HG03139 (cell line): ENCODE measurements around the gene PRKACG.
"Not testable (repeated sequence)": the region's sequence is repeated elsewhere in the genome, so short reads cannot be mapped to it uniquely, and the experiment has no call there.

Source experiments
- ATAC-seq: cut with Tn5 transposase; IDR thresholded peaks from one replicate; pipeline ENCODE4 v1.9.1; 2021; ENCODE audit not compliant: unreplicated experiment

PRKACG gene

GRCh38 chr9:69014013-69014412, at the start of gene PRKACG:
PRKACG (minus strand) TSS chr9:69014113; CDS start chr9:69014092, 21 bp downstream.
- no peak for ATAC-seq

- ATAC-seq, result no peak
Measured at GRCh38 chr9:69062195-69062594, 48.3 kb upstream of the PRKACG start.

GRCh38 chr9:69060766-69061165, 46.9 kb upstream of the PRKACG start:
- no peak for ATAC-seq

DNA sequence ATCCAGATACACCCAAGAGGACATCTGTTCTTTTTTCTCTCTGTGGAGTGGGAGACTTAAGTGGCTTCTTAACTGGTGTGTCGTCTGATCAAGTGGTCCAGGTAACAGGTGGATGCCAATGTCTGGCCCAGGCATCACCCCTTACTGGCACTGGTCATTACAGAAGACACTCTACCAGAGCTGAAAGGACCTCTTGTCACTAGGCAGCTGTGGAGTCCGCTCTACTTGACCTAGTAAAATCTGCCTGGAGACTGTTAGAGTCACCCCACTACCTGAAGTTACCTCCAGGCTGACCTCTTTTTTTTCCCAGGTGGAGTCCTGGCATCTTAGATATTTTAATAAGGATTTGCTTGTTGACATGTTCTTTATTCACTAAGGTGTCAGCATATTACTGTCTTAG, 44.2 kb upstream of the PRKACG start:
- no peak for ATAC-seq

- no peak for ATAC-seq
Measured at GRCh38 chr9:69056191-69056815, 42.4 kb upstream of the PRKACG start.

GRCh38 chr9:69054989-69055388, 41.1 kb upstream of the PRKACG start:
- no peak for ATAC-seq

GRCh38 chr9:69050936-69051335, 37.0 kb upstream of the PRKACG start:
- ATAC-seq, result not testable (repeated sequence)

GRCh38 chr9:69049094-69049493, 35.2 kb upstream of the PRKACG start:
- ATAC-seq, result no peak

GRCh38 chr9:69047371-69047770, 33.5 kb upstream of the PRKACG start:
- ATAC-seq, result no peak

DNA sequence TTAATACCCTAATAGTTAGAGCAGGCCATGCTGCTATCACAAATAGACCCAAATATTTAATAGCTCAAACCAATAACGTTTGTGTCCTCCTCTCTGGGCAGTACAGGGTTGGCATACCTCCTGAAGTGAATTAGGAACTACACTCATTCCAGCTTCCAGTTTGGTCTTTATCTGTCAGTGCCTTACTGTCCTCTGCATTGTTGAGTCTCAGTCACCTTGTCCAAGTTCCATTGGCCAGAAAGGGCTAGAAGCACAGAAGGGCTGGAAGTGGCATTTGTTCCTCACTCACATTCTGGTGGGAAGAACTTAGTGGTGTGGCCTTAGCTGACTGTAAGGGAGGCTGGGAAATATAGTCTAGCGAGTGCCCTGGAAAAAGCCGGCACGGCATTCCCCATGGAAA, 32.8 kb upstream of the PRKACG start:
- ATAC-seq, result no peak

GRCh38 chr9:69045821-69046220, 31.9 kb upstream of the PRKACG start:
- no peak for ATAC-seq

GRCh38 chr9:69044240-69045219, 30.6 kb upstream of the PRKACG start:
- ATAC-seq, result no peak

GRCh38 chr9:69040646-69041045, 26.7 kb upstream of the PRKACG start:
- no peak for ATAC-seq

GRCh38 chr9:69036799-69037198, 22.9 kb upstream of the PRKACG start:
- ATAC-seq, result no peak

- peak; percentile 22 for ATAC-seq
Measured at GRCh38 chr9:69036309-69036708, 22.4 kb upstream of the PRKACG start.

- peak; percentile 89 for ATAC-seq
Measured at GRCh38 chr9:69035438-69036308, 21.8 kb upstream of the PRKACG start, which contains the start of gene FXN. FXN (plus strand) TSS chr9:69035752; CDS start chr9:69035783, 31 bp downstream.

DNA sequence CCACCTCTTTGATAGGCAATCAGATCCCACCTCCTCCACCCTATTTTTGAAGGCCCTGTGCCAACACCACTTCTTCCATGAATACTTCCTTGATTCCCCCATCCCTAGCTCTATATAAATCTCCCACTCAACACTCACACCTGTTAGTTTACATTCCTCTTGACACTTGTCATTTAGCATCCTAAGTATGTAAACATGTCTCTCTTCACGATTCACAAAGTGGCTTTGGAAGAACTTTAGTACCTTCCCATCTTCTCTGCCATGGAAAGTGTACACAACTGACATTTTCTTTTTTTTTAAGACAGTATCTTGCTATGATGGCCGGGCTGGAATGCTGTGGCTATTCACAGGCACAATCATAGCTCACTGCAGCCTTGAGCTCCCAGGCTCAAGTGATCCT, 20.2 kb upstream of the PRKACG start:
- no peak for ATAC-seq

DNA sequence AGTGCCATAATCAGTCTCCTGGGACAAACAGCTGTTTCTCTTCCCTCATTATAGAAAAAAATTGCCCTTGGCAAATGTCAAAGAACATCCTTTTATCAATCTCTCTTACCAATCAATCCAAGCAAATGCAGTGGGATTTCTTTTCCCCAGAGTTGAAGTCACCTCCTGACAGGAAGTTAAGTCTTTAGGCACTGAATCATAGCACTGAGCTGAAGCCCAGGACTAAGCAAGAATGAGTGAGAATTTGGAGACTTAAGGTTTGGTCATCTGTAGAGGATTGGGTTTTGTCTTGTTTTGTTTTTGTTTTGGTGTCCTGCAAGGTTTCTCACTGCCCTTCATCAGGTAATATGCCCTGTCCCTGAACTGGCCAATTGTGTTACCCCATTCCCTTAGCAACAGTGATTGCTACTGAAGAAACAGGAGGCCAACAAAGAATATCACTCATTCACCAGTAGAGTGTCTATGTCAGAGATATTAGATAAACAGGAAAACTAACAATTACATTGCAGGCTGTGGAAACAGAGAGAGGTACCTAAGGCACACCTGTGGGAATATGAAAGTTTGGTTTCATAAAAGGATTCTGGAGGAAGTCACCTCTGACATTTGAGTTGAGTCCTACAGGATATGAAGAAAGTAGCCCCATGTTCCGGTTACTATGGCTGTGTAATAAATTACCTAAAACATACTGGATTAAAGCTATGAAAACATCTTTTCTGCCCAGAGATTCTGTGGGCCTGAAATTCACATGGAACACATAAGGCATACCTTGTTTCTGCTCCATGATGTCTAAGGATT, 17.1 kb upstream of the PRKACG start:
- no peak for ATAC-seq

DNA sequence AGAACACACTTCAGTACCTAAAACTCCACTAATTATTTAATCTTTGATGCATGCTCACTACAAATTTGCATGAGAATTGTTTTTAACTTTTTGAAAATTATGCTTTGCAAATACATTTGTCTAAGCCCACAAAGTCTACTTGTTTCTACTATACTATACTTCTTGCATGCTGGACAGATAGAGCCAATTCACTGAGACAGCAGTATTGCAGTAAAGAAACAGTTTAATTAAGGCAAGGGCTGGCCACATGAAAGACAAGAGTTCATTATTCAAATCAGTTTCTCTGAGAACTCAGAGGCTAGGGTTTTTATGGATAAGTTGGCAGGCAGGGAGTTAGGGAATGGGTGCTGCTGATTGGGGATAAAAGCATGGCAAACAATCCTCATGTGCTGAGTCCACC, 15.6 kb upstream of the PRKACG start:
- ATAC-seq, result no peak

- no peak for ATAC-seq
Measured at GRCh38 chr9:69028754-69029153, 14.8 kb upstream of the PRKACG start.
